Activated T-cell treated with anti-CD3 and anti-CD28 coated beads for 4 hours (primary cell): Measurements from ENCODE around the gene UBA6.
"Not testable (repeated sequence)": the region's sequence is repeated elsewhere in the genome, so short reads cannot be mapped to it uniquely, and the experiment has no call there.

Experiments
- DNase-seq: peaks from one replicate; pipeline ENCODE4 v3.0.0-alpha.2; 2020

The UBA6 gene

GRCh38 chr4:67659065-67659464 is 41.9 kb downstream of the UBA6 start:
- no peak for DNase-seq

DNA sequence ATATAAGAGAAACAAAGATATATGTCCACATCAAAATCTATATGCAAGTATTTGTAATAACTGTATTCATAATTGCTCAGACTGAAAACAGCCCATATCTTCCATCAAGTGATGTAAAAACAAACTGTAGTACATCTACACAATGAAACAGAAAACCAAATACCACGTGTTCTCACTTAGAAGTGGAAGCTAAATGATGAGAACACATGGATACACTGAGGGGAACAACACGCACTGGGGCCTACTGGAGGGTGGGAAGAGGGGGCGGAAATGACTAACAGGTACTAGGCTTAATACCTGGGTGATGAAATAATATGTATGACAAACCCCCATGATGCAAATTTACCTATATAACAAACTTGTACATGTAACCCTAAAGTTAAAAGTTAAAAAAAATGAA is 42.7 kb downstream of the UBA6 start:
- no peak for DNase-seq

DNA sequence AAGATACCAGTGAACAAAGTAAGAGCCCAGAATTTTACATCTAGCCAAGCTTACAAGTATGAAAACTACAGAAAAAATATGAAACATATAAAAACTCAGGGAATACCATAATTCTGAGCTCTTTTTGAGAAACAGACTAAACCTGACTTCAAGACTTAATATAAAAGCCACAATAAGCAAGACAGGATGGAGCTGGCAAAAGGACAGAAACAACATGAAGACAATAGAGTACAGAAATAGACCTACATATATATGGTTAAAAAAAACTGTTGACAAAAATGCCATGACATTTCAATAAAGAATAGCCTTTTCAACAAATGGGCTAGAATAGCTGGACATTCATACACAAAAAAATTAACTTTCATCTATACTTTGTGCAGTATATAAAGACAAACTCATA is 49.4 kb downstream of the UBA6 start:
- DNase-seq: no peak

DNA sequence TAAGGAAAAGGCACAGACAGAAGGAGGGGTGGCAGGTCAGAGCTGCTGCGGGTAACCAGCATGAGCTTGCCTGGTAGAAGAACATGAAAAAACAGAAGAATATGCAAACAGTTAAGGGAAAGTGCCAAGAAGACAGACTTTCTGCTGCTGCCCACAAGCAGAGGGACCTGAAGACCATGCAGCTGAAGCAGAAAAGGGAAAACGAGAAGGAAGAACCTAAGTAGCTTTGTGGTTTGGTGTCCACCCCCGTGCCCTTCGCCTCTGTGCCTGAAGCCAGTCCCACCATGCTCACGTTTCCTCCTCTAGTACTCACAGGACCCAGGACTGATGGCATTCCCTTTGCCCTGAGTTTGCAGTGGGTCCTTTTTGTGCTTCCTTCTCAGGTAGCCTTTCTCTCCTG is 62.8 kb downstream of the UBA6 start:
- DNase-seq: no peak

GRCh38 chr4:67636978-67637377 is 64.0 kb downstream of the UBA6 start:
- DNase-seq: not testable (repeated sequence)

GRCh38 chr4:67635331-67635730 is 65.6 kb downstream of the UBA6 start:
- no peak for DNase-seq

DNA sequence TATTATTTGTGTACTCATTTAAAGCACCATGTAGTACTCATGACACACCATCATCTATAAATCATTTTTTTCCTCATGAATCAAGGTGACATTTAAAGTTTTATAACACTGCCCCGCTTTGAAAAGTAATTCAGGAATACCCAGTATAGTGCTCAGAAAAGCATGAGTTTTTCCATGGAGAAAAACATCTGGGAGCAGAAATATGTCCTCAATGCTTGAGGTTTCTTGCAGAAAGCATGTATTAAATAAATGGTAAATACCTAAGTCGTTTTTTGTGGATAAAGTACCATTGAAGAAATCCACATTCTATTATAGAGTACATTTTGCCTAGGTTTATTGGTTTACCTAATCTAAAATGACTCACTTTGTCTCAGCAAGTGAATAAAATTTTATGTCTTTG is 66.2 kb downstream of the UBA6 start:
- DNase-seq: no peak

- DNase-seq: no peak
These were observed 68.5 kb downstream of the UBA6 start for GRCh38 chr4:67632492-67632891.

DNA sequence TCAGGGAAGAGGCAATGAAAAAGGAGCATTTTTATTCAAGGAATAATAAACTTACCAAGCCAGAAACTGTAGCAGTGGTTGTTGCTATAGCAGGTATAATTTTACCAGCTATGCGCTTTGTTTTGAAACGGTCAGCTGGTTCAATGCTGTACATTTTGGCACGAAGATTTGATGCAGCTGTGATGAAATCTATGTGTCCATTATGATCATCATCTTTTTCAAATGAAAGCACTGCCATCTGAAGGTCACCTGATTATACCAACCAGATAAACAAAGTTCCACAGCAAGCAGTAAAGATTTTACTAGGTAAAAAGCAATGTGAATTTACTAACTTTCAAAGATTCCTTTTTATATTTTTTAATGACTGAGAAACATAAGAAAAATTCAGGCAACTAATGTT is 76.0 kb downstream of the UBA6 start:
- DNase-seq: no peak

DNA sequence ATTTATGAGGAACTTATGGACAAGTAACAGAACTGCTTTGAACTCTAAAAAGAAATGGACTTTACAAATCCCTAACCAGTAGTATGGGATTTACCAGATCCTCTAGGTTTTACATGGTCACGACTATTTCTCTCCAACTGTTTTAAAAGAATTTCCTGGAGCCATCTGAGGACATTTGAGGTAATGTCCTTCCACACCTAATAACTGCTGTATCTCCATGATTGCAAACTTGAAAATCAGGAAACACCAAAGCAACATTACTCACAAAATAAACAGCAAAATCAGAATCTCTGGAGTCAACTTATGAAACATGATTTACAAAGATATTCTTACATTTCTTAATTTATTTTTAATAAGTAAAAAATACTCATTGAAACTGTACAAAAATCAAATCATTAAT is 84.5 kb downstream of the UBA6 start:
- DNase-seq: no peak

DNA sequence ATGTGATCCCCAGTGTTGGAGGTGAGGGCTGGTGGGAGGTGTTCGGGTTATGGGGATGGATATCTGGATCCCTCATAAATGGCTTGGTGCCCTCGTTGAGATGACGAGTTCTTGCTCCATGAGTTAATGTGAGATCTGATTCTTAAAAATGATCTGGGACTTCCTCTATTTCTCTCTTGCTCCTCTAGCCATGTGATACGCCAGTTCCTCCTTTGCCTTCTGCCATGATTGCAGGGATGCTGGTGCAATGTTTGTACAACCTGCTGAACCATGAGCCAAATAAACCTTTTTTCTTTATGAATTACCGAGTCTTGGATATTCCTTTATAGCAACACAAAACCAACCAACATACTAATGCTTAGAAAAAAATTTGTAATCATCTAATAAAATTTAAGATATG is 85.8 kb downstream of the UBA6 start:
- DNase-seq: no peak

DNA sequence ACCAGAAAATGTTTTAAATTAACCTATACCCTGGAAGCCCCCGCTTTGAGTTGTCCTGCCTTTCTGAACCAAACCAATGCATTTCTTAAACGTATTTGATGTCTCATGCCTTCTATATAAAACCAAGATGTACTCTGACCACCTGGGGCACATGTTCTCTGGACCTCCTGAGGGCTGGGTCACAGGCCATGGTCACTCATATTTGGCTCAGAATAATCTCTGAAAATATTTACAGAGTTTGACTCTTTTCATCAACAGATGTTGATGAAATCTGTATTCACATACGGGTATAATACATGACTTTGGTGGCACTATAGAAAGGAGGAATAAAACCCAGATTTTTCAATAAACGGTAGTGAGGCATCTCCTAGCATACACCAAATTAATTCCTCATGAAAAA is 86.8 kb downstream of the UBA6 start:
- no peak for DNase-seq

DNA sequence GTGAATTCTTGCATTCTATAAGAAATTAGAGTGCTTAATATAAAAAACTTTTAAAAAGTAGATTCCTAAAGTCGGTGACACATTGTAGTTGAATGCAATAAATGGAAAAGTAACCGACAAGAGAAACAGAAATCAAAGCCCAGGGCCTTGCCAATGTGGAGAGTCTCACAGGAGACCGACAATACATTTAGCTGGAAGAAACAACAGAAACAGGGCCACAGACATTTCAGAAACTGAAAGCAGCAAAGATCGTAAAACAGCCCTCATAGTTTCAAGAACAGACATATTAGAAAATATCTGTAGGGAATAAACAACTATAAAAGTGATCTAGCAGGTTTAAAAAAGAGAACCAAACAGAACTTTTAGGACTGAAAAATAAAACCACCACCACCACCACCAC is 92.9 kb downstream of the UBA6 start:
- no peak for DNase-seq

DNA sequence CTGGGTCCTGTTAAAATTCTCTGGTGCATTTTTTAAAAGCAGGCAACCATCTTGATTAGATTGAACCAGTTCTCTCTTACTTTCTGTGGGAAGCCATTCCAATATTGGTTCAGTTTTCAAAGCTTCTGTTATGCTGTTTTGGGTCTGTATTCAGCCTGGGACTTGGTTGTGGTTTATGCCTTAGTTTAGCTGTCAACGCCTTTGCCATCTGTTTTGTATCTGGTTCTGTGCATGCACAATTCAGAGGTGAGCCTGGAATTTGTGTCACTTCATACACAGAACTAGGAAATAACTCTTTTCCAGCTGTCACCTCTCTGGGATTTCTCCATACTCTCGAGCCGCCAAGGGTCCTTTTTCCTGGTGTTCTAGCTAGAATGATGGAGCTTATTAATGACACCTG is 96.2 kb downstream of the UBA6 start:
- DNase-seq: no peak

GRCh38 chr4:67604029-67604381 is 97.0 kb downstream of the UBA6 start:
- DNase-seq: no peak

DNA sequence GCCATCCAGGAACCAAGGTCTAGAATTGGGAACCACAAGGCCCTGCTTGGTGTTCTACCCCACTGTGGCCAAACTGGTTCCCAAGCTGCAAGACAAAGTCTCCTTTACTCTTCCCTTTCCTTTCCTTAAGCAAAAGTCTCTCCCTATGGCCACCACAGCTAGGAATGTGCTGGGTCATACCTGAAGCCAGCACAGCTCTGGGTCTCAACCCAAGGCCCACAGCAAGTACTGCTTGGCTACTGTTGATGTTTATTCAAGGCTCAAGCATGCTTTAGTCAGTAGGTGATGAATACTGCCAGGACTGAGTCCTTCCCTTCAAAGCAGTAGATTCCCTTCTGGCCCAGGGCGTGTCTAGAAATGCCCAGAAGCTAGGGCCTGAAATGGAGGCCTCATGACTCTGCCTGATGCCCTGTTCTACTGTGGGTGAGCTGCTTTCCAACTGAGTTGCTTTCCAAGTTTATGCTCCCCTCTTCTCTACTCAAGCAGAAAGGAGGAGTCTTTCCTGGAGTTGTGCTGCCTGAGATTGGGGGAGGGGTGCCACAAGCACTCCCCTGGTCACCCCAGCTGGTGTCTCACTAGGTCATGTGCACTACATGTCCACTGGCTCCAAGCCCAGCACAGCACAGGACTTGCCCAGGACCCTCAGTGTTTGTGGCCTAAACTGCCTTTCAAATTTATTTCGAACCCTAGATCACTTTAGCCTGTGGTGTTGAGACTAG is 97.5 kb downstream of the UBA6 start:
- no peak for DNase-seq

DNA sequence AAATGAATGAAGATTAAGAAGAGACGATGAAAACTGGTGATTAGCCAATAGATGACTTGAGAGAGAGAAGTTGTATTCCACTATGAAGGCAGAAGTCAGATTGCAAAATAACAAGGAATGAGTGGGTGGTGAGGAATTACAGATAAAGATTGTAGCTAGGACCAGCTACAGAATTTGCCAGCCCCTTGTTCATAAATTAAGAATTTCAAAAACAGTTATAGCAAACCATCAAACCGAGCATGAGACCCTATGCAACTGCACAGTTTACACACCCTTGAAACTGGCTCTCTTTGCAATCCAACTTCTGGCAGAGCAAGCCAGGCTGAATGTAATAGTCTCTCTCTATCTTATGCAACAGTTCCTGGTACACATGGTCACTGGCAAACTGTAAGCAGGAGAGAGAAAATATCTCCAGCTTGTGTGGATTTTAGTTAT is 107.2 kb downstream of the UBA6 start:
- no peak for DNase-seq

GRCh38 chr4:67587156-67587555 is 113.8 kb downstream of the UBA6 start:
- DNase-seq: no peak

GRCh38 chr4:67584496-67584895 is 116.5 kb downstream of the UBA6 start:
- no peak for DNase-seq

GRCh38 chr4:67581913-67582312 is 119.0 kb downstream of the UBA6 start:
- no peak for DNase-seq

DNA sequence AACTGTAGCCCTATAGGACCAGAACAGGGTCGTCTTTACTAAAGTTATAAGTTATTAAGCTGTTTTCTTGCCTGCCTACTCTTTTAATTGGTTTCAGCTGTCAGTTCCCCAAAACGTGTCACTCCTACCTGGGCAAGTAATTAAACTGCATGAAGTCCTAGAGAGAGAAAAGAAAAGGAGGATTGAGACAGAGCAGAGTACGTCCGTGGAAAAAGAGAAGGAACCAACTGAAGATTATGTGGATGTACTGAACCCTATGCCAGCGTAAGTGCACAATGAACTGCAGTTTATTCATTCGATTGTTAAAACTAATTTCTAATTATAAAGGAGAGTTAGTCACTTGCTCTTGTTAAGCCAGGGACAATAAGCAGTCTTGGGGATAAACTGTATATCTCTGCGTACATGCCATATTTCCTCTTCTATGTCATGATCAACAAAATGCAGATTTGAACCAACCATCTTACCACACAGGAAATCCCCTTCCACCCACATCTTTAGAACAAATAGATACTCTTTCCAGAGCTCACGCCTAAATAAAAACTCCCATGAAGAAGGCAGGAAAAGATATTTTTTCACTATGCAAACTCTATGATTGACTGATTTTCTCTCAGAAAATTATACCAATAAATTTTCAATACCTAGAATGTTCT is 119.6 kb downstream of the UBA6 start:
- no peak for DNase-seq

DNA sequence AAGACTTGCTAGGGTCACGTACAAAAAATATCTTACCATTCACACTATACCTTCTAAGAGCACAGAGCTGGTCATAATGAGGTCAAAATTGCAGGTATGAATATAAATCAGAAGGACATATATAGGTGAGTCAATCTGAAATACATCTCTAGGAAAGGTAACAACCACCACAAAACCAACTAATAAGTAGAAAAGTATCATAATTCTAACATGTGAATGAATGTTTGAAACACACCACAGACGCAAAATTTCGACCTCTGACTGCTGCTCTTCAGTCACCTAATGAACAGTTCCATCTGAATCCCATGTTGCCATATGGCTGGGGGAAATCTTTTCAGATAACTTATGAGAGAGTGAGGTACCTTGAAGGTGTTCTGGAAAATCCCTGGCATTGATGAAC is 120.4 kb downstream of the UBA6 start:
- DNase-seq: no peak

DNA sequence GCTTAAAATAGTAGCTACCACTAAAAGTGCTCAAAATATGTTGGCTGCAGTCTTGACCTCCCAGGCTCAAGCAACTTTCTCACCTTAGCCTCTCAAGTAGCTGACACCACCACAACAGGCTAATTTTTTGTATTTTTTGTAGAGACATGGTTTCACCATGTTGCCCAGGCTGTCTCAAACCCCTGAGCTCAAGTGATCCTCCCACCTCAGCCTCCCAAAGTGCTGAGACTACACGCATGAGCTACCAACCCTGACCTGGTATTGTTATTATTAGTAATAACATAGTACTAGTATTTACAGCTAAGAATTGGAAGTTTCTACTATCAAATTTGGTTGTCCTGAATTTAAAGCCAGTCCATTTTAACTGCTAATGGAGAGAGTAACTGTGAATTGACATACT is 124.4 kb downstream of the UBA6 start:
- DNase-seq: no peak

GRCh38 chr4:67576059-67576466 is 124.9 kb downstream of the UBA6 start:
- no peak for DNase-seq
